Hepatocyte (in vitro differentiated cells): ENCODE results near the gene DOK6.

Experiments
- EZH2 ChIP-seq: fragments of 200-600 bp; sonication (generic); IDR thresholded peaks from 2 replicates; pipeline ENCODE4 v1.6.1; 2016; ENCODE audit warnings: antibody characterized with exemption, mild to moderate bottlenecking, borderline replicate concordance
- TF ChIP-seq, protein P1 (sequence below): fragments of 200-600 bp; sonication (generic); IDR thresholded peaks from 2 replicates; pipeline ENCODE4 v1.5.1; 2016; ENCODE audit warnings: antibody characterized with exemption, mild to moderate bottlenecking; ENCODE audit not compliant: poor library complexity

DNA sequence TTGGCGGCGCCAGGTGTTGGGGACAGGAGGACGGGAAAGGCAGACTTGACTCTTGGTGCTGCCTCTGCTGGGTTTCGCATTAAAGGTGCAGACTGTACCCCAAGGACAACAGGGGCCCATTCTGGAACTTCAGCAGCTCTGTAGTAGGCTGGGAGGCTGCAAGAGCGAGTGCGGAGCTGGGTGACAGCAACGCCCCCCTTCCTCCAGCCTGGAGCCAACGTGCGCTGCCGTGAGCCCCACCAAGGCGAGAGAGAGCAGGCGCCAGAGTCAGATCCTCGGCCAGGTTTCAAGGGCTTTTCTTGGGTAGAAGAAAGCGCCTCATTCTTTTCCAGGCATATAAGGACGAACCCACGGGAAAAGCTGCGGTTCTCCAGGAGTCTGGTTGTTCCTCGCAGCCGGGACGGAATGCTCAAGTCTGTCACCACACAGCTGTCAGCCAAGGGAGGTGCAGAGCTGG, 1.9 kb downstream of the DOK6 start:
- TF ChIP-seq, protein P1, sequence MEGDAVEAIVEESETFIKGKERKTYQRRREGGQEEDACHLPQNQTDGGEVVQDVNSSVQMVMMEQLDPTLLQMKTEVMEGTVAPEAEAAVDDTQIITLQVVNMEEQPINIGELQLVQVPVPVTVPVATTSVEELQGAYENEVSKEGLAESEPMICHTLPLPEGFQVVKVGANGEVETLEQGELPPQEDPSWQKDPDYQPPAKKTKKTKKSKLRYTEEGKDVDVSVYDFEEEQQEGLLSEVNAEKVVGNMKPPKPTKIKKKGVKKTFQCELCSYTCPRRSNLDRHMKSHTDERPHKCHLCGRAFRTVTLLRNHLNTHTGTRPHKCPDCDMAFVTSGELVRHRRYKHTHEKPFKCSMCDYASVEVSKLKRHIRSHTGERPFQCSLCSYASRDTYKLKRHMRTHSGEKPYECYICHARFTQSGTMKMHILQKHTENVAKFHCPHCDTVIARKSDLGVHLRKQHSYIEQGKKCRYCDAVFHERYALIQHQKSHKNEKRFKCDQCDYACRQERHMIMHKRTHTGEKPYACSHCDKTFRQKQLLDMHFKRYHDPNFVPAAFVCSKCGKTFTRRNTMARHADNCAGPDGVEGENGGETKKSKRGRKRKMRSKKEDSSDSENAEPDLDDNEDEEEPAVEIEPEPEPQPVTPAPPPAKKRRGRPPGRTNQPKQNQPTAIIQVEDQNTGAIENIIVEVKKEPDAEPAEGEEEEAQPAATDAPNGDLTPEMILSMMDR: no peak
- no peak for TF ChIP-seq EZH2
